ENCODE results near the gene SLC25A20.
A peak's percentile ranks its signal among the peaks of the same experiment; 100 is the strongest.
"Not testable (repeated sequence)": the region's sequence is repeated elsewhere in the genome, so short reads cannot be mapped to it uniquely, and the experiment has no call there.

SLC25A20 gene, protein sequence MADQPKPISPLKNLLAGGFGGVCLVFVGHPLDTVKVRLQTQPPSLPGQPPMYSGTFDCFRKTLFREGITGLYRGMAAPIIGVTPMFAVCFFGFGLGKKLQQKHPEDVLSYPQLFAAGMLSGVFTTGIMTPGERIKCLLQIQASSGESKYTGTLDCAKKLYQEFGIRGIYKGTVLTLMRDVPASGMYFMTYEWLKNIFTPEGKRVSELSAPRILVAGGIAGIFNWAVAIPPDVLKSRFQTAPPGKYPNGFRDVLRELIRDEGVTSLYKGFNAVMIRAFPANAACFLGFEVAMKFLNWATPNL

DNA sequence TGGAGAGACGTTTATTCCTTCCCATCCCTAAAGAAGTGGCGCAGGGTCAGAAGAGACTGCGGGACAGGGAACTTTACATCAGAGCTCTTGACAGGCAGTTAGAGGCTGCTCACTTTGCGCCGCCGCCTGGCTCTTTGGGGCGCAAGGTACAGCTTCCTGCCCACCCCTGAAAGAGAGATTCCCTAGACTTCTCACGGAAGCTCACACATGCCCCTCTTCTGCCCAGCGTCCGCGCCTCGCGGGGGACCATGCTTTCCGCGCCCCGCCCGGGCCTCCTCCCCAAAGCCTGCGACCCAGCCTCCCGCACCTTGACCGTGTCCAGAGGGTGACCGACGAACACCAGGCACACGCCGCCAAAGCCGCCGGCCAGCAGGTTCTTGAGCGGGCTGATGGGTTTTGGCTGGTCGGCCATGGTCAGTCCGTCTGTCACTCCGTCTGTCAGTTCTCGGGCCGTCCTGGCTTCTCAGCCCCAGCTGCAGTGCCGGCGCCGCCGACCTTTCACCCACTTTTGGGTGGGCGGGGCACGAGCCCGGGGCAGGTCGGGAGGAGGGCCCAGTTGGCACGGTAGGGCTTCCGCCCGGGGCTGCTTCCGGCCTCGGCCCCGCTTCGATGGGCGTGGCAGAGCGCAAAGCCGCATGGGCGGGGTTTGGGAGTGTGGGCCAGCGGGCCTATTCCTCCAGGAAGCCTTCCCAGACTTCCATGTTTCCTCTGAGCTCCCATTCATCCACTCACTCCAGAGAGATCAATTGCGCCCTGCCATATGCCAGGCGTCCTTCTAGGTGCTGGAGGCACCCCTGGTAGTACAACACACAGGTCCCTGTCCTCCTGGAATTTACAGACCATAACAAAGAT, at the start of gene SLC25A20:
SLC25A20 (minus strand) TSS at position 500 of the 852 bp plus-strand sequence; CDS start at position 412, 88 bp downstream.
- peak; percentile 62 for DNase-seq (ENCODE audit: low read depth)

DNA sequence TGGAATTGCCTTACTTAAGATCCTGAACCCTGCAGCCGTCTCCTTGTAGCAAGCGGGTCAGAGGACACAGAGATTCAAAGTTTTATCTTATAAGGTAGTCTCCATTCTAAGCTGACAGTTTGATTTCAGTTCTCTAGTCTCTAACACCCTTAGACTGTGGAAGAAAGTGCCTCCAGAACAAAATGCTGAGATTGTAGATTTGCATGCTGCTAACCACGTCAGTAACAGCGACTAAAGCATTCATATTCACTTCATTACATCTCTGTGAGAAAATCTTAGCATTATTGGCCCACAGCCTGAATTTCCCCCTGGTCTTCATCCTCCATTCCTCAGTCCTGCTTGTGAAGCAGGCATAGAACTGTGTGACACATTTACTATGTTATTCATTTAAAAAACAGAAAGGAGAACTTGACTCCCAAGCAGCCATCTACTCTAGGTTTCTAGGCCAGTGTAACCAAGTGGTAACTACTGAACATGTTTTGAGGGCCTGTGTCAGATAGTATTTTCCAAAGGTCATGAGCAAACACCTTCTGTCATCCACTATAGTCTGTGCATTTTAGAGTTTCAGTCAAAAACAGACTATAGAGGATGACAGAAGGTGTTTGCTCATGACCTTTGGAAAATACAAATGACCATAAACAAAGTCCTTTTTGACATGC, 47.3 kb upstream of the SLC25A20 start:
- DNase-seq (ENCODE audit: low read depth), result no peak

DNA sequence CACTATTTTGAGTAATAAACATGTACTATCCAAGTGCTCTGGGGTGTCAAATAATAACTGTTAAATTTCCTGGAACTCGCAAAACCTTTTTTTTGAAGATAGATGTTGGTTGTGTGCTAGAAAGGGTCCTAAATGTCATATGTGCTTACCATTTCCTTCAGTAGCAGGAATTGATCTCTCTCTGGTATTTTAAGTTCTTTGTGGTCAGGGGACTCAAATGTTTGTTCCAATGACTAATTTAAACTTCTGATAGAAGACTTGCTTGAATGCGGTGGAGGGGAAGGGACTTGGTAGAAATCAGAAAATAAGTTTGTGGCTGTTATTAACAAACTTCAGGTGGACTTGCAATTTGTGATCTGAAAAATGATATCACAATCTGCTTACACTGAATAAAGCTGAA, 46.8 kb upstream of the SLC25A20 start:
- no peak for DNase-seq (ENCODE audit: low read depth)

DNA sequence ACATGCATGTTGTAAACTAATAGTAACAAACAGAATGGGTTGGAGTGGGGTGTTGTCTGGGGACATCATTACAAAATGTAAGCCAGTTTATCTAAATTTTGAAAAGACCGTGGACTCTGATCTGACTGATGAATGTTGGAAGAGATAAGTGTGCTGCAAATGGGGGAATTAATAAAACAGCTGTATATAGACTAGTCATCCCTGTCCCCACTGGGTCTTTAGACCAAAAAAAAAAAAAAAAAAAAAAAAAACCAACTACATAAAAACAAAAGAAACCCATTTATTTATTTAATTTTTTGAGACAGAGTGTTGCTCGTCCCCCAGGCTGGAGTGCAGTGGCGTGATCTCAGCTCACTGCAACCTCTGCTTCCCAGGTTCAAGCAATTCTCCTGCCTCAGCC, 40.0 kb upstream of the SLC25A20 start:
- DNase-seq (ENCODE audit: low read depth), result no peak

DNA sequence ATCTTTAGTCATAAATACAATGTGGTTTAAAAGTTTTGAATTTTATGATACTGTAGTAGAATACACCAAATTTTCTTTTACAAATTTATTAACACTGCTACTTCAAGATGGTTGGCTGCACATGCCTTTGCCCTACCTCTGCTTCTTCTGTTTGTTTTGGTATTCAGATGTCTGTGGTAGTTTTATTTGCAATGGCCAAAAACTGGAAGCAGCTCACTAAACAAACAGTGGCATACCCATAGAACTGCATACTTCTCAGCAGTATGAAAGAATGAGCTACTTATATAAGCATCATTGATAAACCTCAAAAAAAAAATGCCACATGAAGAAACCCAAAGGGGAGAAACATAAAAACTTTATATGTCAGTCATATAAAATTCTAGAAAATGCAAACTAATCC, 39.5 kb upstream of the SLC25A20 start:
- no peak for DNase-seq (ENCODE audit: low read depth)

DNA sequence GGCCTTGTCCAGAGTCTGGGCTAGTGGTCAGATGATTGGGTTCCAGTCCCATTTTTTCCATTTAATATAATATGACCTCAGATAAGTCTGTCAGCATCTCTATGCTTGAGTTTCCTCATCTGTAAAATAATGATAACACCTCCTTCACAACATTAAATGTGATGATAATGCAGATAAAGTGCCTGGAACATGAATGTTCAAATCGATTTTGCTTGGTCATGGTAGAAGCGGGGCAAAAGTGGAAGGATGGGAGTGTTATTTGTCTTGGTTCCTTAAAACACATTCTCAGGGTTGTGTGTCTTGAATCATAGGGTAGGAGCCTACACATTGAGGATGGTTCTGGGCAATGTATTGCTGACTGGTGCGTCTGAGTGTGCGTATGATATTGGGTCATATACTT, 36.8 kb upstream of the SLC25A20 start:
- DNase-seq (ENCODE audit: low read depth), result no peak

DNA sequence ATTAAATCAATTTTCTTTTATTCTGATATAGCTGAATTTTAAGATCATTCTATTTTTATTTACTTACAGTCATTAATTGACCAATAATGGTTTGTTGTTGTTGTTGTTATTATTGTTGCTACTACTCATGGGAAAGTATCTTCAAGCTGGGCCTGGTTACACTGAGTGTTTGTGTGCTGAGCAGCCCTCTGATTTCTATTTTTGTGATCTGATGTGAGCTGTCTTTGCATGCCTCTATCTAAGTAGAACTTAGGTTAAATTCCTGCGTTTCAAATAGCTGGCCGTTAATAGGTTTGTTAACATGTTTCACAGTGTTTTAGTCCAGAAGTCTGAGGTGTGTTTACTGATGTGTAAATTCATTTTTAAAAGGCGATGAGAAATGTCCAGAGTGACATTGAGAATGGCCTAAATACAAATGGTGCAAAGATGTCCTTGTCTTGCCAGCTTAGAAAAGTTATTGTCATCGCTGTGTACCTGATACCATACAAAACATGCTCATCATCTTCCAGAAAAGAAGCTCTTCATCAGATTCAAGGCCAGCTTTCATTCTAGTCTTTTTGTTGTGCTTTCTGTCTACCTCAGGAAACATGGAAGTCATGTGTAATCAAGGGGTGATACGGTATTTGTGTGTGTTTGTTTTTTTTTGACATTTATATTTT, 35.8 kb upstream of the SLC25A20 start:
- DNase-seq (ENCODE audit: low read depth), result no peak

DNA sequence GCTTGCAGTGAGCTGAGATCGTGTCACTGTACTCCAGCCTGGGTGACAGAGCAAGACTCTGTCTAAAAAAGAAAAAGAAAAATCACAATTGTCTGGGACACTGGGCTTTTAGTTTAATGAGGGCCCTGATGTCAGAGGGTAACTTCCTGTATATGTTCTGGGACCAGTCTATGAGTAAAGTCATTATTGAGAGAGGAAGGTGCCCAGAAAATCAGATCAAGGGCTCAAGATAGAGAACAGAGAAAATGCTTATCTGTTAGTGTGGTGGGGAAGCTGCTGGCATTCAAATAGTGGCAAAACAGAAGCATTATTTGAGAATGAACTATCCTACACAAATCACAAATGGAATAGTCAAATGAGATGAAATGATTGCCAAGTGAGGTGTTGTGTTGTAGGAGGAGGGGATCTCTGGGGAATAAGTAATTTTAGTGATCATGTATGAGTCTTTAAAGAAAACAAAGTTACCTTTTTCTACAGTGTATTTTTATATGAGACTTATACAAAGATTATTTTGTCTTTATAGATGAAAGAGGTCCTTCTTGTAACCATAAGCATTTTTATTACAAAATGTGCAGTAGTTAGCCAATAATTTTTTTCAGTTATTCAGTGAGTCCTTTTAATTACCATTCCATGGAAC, 33.4 kb upstream of the SLC25A20 start:
- no peak for DNase-seq (ENCODE audit: low read depth)

DNA sequence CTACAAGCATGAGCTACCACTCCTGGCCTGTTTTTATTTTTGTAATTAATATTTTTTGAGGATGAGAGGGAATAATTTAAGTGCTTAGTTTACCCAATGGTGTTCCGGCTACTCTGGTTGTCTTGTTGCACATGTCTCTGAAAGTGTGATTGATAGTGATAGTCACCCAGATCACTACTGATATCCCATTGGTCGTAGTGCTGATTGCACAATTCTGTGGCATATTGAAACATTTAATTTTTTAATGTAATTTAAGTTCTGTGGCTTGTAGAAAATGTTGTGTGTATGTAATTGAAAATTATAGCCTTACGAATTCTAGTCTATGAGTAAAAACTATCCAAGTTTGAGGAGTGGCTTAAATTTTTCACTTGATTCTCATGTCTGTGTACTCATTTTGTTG, 31.9 kb upstream of the SLC25A20 start:
- DNase-seq (ENCODE audit: low read depth), result no peak

DNA sequence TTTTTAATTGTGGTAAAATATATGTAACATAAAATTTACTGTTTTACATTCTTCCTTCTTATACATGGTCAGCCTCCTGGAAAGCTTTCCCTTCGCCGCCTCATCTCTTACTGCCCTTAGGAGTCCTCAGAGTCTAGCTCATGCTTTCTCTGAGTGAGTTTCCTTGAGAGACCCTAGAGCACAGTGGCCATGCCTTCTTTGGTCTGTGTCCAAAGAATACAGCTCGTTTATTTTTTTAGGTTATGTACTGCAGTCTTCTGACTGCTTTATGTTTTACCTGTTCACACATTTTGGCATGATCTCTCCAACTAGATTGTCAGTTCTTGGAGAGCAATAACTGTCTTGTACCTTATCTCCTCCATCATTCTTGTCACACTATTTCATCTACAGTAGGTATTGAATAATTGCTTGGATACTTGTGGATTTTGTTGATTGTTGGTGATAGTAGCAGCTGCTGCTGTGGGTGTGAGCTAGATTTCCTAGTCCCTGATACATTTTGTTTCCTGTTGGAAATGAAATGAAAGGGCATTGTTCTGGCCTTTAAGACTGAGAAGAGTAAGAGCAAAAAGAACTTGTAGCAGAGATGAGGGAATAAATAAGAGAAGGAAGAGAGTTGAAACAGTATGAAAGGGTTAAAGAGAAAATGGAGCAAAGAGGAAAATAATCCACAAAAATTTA, 30.8 kb upstream of the SLC25A20 start:
- no peak for DNase-seq (ENCODE audit: low read depth)

DNA sequence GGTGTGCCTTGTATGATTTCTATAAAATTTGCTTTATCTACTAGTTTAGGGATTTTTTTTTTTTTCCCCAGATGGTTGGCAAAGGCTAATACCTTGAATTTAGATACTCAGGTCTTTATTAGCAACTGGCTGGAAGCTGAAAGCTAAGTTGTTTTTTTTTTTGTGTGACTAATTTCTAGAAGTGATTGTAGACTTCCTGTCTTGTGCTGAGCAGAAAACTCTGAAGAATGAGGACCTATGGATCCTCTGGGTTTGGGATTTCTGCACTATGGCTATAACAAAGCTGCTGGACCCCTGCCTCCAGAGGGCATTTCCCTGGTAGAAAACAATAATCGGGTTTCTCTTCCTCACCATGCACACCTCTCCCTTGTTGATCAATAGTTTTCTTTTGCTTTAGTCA, 30.0 kb upstream of the SLC25A20 start:
- no peak for DNase-seq (ENCODE audit: low read depth)

DNA sequence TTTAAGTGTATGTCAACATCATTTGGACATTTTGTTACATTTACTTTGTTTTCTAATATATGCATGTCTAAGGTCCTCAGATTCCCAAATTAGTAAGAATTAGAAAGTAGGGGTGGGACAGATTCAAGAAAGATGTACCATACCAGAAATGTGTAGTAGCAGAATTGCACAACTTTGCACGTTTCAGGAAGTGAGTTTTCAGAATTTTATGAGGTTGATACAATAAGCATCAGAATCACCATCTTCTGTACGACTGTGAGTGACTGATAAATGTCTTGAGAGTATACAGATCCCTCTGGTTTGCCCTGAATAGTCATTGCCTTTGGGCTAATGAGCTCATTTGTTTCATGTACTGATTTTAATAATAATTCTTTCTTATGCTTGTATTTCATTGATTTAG, 29.2 kb upstream of the SLC25A20 start:
- DNase-seq (ENCODE audit: low read depth), result no peak

DNA sequence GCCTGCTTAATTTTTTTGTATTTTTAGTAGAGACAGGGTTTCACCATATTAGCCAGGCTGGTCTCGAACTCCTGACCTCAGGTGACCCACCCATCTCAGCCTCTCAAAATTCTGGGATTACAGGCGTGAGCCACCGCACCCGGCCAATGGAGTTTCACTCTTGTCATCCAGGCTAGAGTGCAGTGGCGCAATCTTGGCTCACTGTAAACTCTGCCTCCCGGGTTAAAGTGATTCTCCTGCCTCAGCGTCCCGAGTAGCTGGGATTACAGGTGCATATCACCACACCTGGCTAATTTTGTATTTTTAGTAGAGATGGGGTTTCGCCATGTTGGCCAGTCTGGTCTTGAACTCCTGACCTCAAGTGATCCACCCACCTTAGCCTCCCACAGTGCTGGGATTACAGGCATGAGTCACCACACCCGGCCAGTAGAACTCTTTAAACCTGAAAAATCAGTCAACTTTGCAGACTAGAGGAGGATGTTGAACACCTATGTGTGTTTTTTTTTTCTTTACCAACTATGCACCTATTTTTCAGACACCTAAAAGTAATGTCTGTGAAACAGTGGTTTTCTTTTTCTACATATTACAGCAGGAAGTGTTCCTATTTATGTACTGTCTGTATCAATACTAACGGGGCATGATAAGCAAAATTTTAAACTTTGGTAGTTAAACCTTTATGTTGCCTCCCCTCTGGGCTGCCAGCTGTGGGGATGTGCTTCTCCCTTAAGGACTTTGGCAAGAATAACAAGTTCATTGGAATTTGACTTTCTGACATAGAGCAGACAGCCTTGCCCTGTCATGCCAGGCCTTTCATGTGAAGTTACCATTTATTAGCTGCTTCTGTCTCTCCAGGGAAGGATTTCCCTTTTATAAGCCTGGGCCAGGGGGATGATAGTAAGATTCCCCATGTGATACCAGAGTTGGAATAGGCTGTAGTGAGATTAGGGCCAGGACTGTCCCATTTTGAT, 28.0 kb upstream of the SLC25A20 start:
- no peak for DNase-seq (ENCODE audit: low read depth)

DNA sequence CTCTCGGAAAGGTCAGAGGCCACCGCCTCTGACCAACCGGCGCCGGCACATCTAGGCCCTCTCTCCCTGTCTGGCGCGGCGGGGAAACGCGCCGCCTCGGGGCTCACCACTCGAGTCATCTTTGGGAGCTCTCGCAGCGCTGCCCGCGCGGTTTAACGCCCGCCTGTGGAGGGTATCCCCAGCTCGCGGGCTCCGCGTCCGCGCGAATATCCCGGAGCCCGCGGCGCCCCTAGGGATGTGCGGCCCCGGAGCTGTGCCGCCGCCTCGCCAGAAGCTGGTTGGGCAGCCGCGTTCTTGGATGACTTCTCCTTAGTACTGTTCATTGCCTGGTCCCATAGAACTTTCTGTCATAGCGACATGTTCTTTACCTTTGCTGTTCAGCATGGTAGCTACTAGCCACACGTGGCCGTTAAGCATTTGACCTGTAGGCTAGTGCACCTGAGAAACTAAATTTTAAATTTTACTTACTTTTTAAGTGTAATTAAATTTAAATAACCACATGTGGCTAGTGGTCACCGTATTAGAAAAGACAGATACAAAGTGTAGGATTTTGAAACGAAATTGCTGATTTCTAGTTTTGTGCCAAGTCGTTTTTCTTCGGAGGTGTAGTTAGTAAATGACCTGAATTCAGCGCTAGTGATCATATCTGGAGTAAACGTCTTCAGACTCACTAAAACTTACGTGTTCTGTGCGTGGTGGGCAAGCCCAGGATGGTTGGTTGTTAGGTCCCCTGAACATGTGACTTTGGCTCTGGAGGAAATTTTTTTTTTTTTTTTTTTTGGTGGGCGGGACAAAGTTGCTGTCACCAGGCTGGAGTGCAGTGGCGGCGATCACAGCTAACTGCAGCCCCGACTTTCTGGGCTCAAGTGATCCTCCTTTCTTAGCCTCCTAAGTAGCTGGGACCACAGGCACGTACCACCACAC, 20.8 kb upstream of the SLC25A20 start:
- peak; percentile 30 for DNase-seq (ENCODE audit: low read depth)

DNA sequence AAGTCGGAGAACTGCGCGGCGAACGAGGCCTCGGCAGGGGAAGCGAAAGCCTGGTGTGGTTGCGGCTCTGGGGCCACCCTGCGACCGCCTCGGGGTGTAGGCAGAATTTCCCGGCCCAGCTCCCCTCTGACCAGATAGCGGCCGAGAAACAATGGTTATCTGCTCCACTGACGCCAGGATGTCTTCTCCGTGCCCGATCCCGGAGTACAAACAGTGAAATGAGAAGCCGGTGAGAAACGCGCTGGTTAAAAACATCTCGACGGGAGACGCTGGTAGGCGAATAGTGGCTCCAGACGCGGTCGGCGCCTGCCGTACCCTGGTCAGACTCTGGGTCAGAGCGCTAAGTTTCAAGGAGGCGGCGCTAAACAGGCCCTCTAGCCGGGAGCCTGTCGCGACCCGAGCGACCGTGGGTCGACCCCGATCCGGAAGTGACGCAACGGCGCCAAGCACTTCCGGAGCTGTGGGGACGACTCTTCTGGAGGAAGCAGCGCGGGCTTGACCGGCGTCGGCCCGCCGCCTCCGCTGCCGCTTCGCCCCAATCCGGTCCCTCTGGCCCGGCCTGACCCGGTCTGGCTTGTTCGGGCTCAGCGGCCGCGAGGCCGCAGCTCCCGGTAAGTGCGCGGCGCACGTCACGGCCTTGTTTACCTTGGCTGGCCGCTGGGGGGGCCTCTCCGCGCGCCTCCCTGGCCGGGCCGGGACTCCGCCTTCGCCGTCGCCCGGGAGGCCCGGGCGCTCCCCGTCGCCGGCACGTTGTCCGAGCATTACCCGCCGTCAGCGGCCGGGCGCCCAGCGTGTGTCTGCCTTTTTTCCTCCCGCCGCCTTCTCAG, 19.9 kb upstream of the SLC25A20 start, which contains the start of gene ARIH2:
ARIH2 (plus strand) TSS at position 455 of the 827 bp plus-strand sequence. CDS start 8,717 bp downstream, outside the sequence.
- peak; percentile 84 for DNase-seq (ENCODE audit: low read depth)

DNA sequence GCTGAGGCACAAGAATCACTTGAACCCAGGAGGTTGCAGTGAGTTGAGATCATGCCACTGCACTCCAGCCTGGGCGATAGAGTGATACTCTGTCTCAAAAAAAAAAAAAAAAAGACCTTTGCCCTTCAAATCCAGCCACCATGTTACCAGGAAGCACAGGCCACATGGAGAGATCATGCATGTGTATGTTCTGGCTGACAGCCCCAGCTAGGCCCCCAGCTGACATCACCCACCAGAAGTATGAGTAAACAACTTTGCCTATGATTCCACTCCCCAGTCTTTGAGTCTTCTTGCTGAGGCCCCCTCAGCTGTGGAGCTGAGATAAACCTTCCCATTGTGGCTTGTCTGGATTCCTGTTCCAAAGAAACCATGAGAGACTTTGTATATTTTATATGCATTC, 16.6 kb upstream of the SLC25A20 start:
- no peak for DNase-seq (ENCODE audit: low read depth)

DNA sequence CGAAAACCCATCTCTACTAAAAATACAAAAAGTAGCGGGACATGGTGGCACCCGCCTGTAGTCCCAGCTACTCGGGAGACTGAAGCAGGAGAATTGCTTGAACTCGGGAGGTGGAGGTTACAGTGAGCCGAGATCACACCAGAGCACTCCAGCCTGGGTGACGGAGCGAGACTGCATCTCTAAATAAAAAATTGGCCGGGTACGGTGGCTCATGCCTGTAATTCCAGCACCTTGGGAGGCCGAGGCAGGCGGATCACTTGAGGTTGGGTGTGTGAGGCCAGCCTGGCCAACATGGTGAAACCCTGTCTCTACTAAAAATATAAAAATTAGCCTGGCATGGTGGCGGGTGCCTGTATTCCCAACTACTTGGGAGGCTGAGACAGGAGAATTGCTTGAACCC, 8.3 kb upstream of the SLC25A20 start:
- not testable (repeated sequence) for DNase-seq (ENCODE audit: low read depth)

DNA sequence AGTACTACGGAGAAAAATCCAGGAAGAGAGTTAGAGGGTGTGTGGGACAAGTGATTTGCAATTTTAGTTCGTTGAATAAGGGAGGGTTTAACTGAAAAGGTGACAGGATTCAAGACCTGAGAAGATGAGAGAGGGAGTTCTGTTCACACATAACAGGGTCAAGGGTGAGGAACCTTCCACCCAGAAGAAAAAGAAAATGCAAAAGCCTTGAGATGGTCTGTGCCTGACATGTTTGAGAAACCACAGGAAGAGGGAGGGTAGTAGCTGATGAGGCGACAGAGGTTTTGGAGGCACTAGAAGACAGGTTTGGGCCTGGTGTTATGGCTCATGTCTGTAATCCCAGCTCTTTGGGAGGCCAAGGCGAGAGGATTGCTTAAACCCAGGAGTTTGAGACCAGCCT, 591 bp upstream of the SLC25A20 start:
- no peak for DNase-seq (ENCODE audit: low read depth)
